Suprapubic skin (tissue), 3 donors: ENCODE data around the gene PPP2R3A.

Source experiments
- CTCF ChIP-seq, 2 donors: fragments of 200-600 bp in 1 of 2; fragments of 450-650 bp in 1 of 2; sonication (generic) in 1 of 2; IDR thresholded peaks; one replicate each; pipeline ENCODE4 v1.5.1; 2016 to 2019; ENCODE audit warnings: antibody characterized with exemption in 2 of 2, mild to moderate bottlenecking in 1 of 2, moderate library complexity in 1 of 2
- EP300 ChIP-seq: sonication (generic); formaldehyde crosslinking; IDR thresholded peaks from one replicate; pipeline ENCODE4 v1.6.1; 2017; ENCODE audit warnings: antibody characterized with exemption
- POLR2A ChIP-seq, 2 donors: fragments of 450-650 bp; IDR thresholded peaks; one replicate each; pipeline ENCODE4 v1.6.1; 2017; ENCODE audit warnings: antibody characterized with exemption in 2 of 2, mild to moderate bottlenecking in 2 of 2, moderate library complexity in 2 of 2

GRCh38 chr3:135964160-135964955 is 1.2 kb upstream of the PPP2R3A start:
- TF ChIP-seq EP300 (no peak), CTCF (IDR thresholded peaks at IDR 0.05) (no peak), POLR2A (IDR thresholded peaks at IDR 0.05) (no peak)
